Mesothelial cell of epicardium (in vitro differentiated cells): ENCODE results near the gene AHNAK2. TPM values are rescaled to one million over a fixed set of nuclear protein-coding genes. Genes with fewer than 3 reads are reported as not detected.

Experiments used
- DNase-seq, 2 experiments: peaks; one replicate each; pipeline ENCODE4 v3.0.0; 2021; ENCODE audit warnings: low spot score in 2 of 2; ENCODE audit not compliant: unreplicated experiment in 2 of 2
- H3K27ac Mint-ChIP-seq: 2 replicates; pipeline ENCODE4 v1.8.0; 2021; ENCODE audit warnings: mixed read lengths
- H3K27me3 Mint-ChIP-seq: 2 replicates; pipeline ENCODE4 v1.8.0; 2021; ENCODE audit warnings: low read depth, mixed read lengths
- H3K36me3 Mint-ChIP-seq: 2 replicates; pipeline ENCODE4 v1.8.0; 2021; ENCODE audit warnings: mixed read lengths
- H3K4me1 Mint-ChIP-seq: 2 replicates; pipeline ENCODE4 v1.8.0; 2021; ENCODE audit warnings: mixed read lengths
- H3K4me3 Mint-ChIP-seq: 2 replicates; pipeline ENCODE4 v1.8.0; 2021; ENCODE audit warnings: mild to moderate bottlenecking, moderate library complexity, mixed read lengths
- H3K9me3 Mint-ChIP-seq: 2 replicates; pipeline ENCODE4 v1.8.0; 2021; ENCODE audit warnings: mixed read lengths
- total RNA-seq: library from RNA; stranded (reverse); gene quantifications from 3 replicates; pipeline ENCODE4 v1.2.1, GENCODE V29; 2021
- TF ChIP-seq, protein P1 (sequence below): fragments of 200-600 bp; sonication (generic); IDR thresholded peaks from one replicate; pipeline ENCODE4 v1.5.0; 2021; ENCODE audit warnings: antibody characterized with exemption; ENCODE audit not compliant: unreplicated experiment

Gene AHNAK2
- total RNA-seq, 1 donor from 2014 or later = 2.8 TPM

- Mint-ChIP-seq H3K27me3 (peaks cover 62% of the 10 kb centered on the region), H3K4me3 (no peak overlapping the region), H3K36me3 (no peaks in the 10 kb centered on the region), H3K4me1 (no peaks in the 10 kb centered on the region), H3K9me3 (no peaks in the 10 kb centered on the region), H3K27ac (no peak overlapping the region)
- TF ChIP-seq, protein P1, sequence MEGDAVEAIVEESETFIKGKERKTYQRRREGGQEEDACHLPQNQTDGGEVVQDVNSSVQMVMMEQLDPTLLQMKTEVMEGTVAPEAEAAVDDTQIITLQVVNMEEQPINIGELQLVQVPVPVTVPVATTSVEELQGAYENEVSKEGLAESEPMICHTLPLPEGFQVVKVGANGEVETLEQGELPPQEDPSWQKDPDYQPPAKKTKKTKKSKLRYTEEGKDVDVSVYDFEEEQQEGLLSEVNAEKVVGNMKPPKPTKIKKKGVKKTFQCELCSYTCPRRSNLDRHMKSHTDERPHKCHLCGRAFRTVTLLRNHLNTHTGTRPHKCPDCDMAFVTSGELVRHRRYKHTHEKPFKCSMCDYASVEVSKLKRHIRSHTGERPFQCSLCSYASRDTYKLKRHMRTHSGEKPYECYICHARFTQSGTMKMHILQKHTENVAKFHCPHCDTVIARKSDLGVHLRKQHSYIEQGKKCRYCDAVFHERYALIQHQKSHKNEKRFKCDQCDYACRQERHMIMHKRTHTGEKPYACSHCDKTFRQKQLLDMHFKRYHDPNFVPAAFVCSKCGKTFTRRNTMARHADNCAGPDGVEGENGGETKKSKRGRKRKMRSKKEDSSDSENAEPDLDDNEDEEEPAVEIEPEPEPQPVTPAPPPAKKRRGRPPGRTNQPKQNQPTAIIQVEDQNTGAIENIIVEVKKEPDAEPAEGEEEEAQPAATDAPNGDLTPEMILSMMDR = no peak
- DNase-seq = no peak
Measured at GRCh38 chr14:104939666-104940410, 38.3 kb downstream of the AHNAK2 start.

- H3K36me3 Mint-ChIP-seq = no peaks in the 10 kb centered on the region
- no peak overlapping the region for H3K27ac Mint-ChIP-seq
- TF ChIP-seq, protein P1 = no peak
- no peaks in the 10 kb centered on the region for H3K4me1 Mint-ChIP-seq
- DNase-seq = no peak
- no peaks in the 10 kb centered on the region for H3K9me3 Mint-ChIP-seq
- peaks cover 71% of the 10 kb centered on the region for H3K27me3 Mint-ChIP-seq
- no peak overlapping the region for H3K4me3 Mint-ChIP-seq
Measured at GRCh38 chr14:104938960-104939359, 39.2 kb downstream of the AHNAK2 start.

DNA sequence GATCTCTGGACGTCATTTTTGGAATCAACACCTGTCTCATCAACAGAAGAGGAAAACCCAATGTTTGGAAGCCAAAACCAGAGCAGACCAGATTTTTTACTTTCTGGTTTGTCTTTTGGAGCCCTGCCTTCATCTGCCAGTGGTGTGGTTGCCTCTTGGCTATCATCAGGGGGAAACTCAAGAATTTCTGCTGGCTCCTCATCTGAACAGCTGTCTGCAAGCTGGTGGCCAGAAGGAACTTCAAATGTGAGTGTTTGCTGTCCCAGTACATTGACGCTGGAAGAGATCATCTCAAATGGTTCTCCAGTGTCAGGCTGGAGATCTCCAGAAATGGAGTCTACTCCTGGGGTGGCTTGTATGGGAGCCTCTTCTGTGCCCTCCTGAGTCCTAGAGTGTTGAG, 39.7 kb downstream of the AHNAK2 start:
- TF ChIP-seq, protein P1 = no peak
- H3K4me3 Mint-ChIP-seq = no peak overlapping the region
- no peaks in the 10 kb centered on the region for H3K36me3 Mint-ChIP-seq
- no peak overlapping the region for H3K27ac Mint-ChIP-seq
- H3K4me1 Mint-ChIP-seq = no peaks in the 10 kb centered on the region
- no peaks in the 10 kb centered on the region for H3K9me3 Mint-ChIP-seq
- H3K27me3 Mint-ChIP-seq = peaks cover 72% of the 10 kb centered on the region
- DNase-seq = no peak

- Mint-ChIP-seq H3K4me3 (no peak overlapping the region), H3K27ac (no peak overlapping the region), H3K27me3 (peaks cover 76% of the 10 kb centered on the region), H3K36me3 (no peaks in the 10 kb centered on the region), H3K9me3 (no peaks in the 10 kb centered on the region), H3K4me1 (no peaks in the 10 kb centered on the region)
- no peak for DNase-seq
- TF ChIP-seq, protein P1 = no peak
Measured at GRCh38 chr14:104937694-104938365, 40.3 kb downstream of the AHNAK2 start.

DNA sequence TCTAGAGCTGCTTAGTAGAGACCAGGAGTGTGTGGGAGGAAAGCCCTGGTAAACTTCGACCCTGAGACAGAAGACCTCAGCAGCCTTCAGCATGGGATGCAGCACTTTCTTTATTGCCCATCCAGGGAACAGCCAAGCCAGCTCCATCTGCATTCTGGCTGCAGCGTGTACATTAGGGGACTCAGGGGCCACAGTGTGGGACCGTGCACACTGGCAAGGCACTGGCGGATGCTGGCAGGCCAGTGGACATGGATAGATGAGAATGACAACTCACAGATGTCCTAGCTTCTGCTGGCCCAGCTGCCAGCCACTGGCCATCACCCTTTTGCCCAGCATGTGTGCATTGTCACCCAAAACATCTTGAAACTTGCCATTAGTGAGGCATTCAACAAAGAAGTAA, 41.0 kb downstream of the AHNAK2 start:
- H3K4me3 Mint-ChIP-seq = no peak overlapping the region
- H3K27me3 Mint-ChIP-seq = peaks cover 81% of the 10 kb centered on the region
- peaks cover 2% of the 10 kb centered on the region for H3K4me1 Mint-ChIP-seq
- no peak for DNase-seq
- H3K9me3 Mint-ChIP-seq = no peaks in the 10 kb centered on the region
- TF ChIP-seq, protein P1 = no peak
- H3K27ac Mint-ChIP-seq = no peak overlapping the region
- no peaks in the 10 kb centered on the region for H3K36me3 Mint-ChIP-seq
